ENCODE results near the gene TBC1D14.

TBC1D14 gene

GRCh38 chr4:6880691-6881090 lies 28.9 kb upstream of the TBC1D14 start:
- no peaks in the 10 kb centered on the region for H4K20me1 ChIP-seq (ENCODE audit: insufficient read depth, low read length, poor library complexity, severe bottlenecking)
- H3K4me3 ChIP-seq (ENCODE audit: low read length, poor library complexity, severe bottlenecking), result no peak overlapping the region
- H3K9ac ChIP-seq (ENCODE audit: low read depth, low read length, poor library complexity, severe bottlenecking), result no peak overlapping the region
- no peaks in the 10 kb centered on the region for H3K9me3 ChIP-seq (ENCODE audit: insufficient read depth, low read depth, low read length)
- no peak overlapping the region for H2AFZ ChIP-seq (ENCODE audit: low read length)
- no peaks in the 10 kb centered on the region for H3K79me2 ChIP-seq (ENCODE audit: insufficient read depth, low read length)
- peaks cover 70% of the 10 kb centered on the region; the same call in 1 of the 2 replicates for H3K36me3 ChIP-seq (ENCODE audit: insufficient read depth, low read length)
- H3K4me1 ChIP-seq (ENCODE audit: insufficient read depth, low read length, poor library complexity, severe bottlenecking), result no peaks in the 10 kb centered on the region
- no peaks in the 10 kb centered on the region for H3K9me2 ChIP-seq (replicated peaks; ENCODE audit: low read depth, low read length)
- H3F3A ChIP-seq (ENCODE audit: low read depth), result no peaks in the 10 kb centered on the region
- no peaks in the 10 kb centered on the region for H3K27me3 ChIP-seq (ENCODE audit: insufficient read depth, low read length, poor library complexity, severe bottlenecking)
- TF ChIP-seq EZH2phosphoT487 (IDR thresholded peaks at IDR 0.05; ENCODE audit: borderline replicate concordance) (no peak), CTCF (conservative IDR thresholded peaks at IDR 0.05; ENCODE audit: low read length) (no peak)
- no peak overlapping the region for H3K4me2 ChIP-seq (ENCODE audit: low read depth, low read length, poor library complexity, severe bottlenecking)

DNA sequence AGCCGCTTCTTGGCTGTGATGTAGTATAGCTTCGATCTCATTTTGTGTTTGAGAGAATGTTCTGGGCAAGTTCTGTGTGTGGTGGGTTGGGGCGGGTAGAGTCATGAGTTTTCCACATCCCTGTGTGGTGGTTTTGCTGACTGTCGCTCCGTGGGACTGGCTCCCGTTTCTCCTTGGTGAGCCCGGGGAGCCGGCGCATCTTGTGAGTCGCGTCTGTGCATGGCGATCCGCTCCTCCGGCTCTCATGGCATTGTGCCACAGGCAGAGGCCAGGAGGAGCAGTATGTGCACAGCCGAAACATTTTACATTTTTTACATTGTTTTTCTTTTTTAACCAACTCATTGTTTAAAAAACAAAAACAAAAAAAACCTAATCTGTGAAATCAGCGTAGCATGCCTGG lies 27.7 kb upstream of the TBC1D14 start:
- Histone ChIP-seq H3K79me2 (ENCODE audit: insufficient read depth, low read length) (no peaks in the 10 kb centered on the region), H3F3A (ENCODE audit: low read depth) (no peaks in the 10 kb centered on the region), H3K9me2 (replicated peaks; ENCODE audit: low read depth, low read length) (no peaks in the 10 kb centered on the region), H3K4me2 (ENCODE audit: low read depth, low read length, poor library complexity, severe bottlenecking) (no peak overlapping the region), H3K9me3 (ENCODE audit: insufficient read depth, low read depth, low read length) (no peaks in the 10 kb centered on the region), H3K4me1 (ENCODE audit: insufficient read depth, low read length, poor library complexity, severe bottlenecking) (no peaks in the 10 kb centered on the region), H2AFZ (ENCODE audit: low read length) (no peak overlapping the region), H3K9ac (ENCODE audit: low read depth, low read length, poor library complexity, severe bottlenecking) (no peak overlapping the region), H3K36me3 (ENCODE audit: insufficient read depth, low read length) (peaks cover 62% of the 10 kb centered on the region; the same call in 1 of the 2 replicates), H3K27me3 (ENCODE audit: insufficient read depth, low read length, poor library complexity, severe bottlenecking) (no peaks in the 10 kb centered on the region), H4K20me1 (ENCODE audit: insufficient read depth, low read length, poor library complexity, severe bottlenecking) (no peaks in the 10 kb centered on the region), H3K4me3 (ENCODE audit: low read length, poor library complexity, severe bottlenecking) (no peak overlapping the region)
- no peak for TF ChIP-seq EZH2phosphoT487 (IDR thresholded peaks at IDR 0.05; ENCODE audit: borderline replicate concordance)
- no peak for TF ChIP-seq CTCF (conservative IDR thresholded peaks at IDR 0.05; ENCODE audit: low read length)

DNA sequence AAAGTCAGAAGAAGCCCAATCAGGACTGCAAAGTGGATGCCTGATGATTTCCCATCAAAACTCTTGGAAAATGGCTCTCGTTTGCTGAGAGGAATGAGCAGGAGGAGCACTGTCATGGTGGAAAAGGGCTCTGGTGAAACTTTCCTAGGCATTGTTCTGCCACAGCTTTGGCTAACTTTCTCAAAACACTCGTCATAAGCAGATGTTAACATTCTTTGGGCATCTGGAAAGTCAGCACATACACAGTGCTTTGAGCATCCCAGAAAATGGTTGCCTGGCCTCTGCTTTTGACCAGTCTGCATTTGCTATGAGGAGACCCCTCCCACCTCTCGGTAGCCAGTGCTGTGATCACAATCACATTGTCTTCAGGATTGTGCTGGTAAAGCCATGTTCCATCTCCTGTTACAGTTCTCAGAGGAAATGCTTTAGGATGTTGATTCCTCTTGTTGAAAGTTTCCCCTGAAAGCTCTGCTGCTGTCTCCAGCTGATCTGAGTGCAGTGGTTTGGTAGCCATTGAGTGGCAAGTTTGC lies 25.2 kb upstream of the TBC1D14 start:
- Histone ChIP-seq H4K20me1 (ENCODE audit: insufficient read depth, low read length, poor library complexity, severe bottlenecking) (no peaks in the 10 kb centered on the region), H3F3A (ENCODE audit: low read depth) (no peaks in the 10 kb centered on the region), H3K4me2 (ENCODE audit: low read depth, low read length, poor library complexity, severe bottlenecking) (no peak overlapping the region), H3K9ac (ENCODE audit: low read depth, low read length, poor library complexity, severe bottlenecking) (no peak overlapping the region), H3K9me3 (ENCODE audit: insufficient read depth, low read depth, low read length) (no peaks in the 10 kb centered on the region), H2AFZ (ENCODE audit: low read length) (no peak overlapping the region), H3K36me3 (ENCODE audit: insufficient read depth, low read length) (peaks cover 40% of the 10 kb centered on the region; the same call in 1 of the 2 replicates), H3K9me2 (replicated peaks; ENCODE audit: low read depth, low read length) (no peaks in the 10 kb centered on the region), H3K4me1 (ENCODE audit: insufficient read depth, low read length, poor library complexity, severe bottlenecking) (no peaks in the 10 kb centered on the region), H3K27me3 (ENCODE audit: insufficient read depth, low read length, poor library complexity, severe bottlenecking) (no peaks in the 10 kb centered on the region), H3K4me3 (ENCODE audit: low read length, poor library complexity, severe bottlenecking) (no peak overlapping the region), H3K79me2 (ENCODE audit: insufficient read depth, low read length) (no peaks in the 10 kb centered on the region)
- TF ChIP-seq CTCF (conservative IDR thresholded peaks at IDR 0.05; ENCODE audit: low read length), result no peak

Data from Loucy (cell line).